Spinal cord (tissue), 10 donors: ENCODE results near the gene RAP1GAP2. TPM values are rescaled to one million over a fixed set of nuclear protein-coding genes. Genes with fewer than 3 reads are reported as not detected.

ENCODE experiments used
- DNase-seq, 6 donors: peaks; one replicate each; pipeline versions ENCODE4 v3.0.0 to v3.0.0-alpha.2; 2013 to 2015; ENCODE audit warnings: low spot score in 6 of 6, low read depth in 4 of 6
- H3K27ac ChIP-seq: one replicate; pipeline ENCODE4 v1.5.1; 2013; ENCODE audit warnings: low read depth, low read length, control low read depth
- H3K27me3 ChIP-seq: one replicate; pipeline ENCODE4 v1.6.1; 2013; ENCODE audit warnings: low read length; ENCODE audit not compliant: control insufficient read depth, insufficient read depth
- H3K36me3 ChIP-seq: one replicate; pipeline ENCODE4 v1.6.1; 2013; ENCODE audit warnings: low read length; ENCODE audit not compliant: control insufficient read depth, insufficient read depth
- H3K4me1 ChIP-seq: one replicate; pipeline ENCODE4 v1.6.1; 2013; ENCODE audit warnings: low read length; ENCODE audit not compliant: control insufficient read depth, insufficient read depth
- H3K4me3 ChIP-seq: one replicate; pipeline ENCODE4 v1.5.1; 2013; ENCODE audit warnings: low read depth, low read length, control low read depth
- H3K9me3 ChIP-seq: one replicate; pipeline ENCODE4 v1.6.1; 2013; ENCODE audit warnings: low read length; ENCODE audit not compliant: control insufficient read depth, insufficient read depth
- WGBS: methylation state at CpG from one replicate; pipeline ENCODE4 v1.1.5; 2013; ENCODE audit warnings: missing lambda C conversion rate; ENCODE audit not compliant: insufficient coverage; 5-methylcytosine and 5-hydroxymethylcytosine counted together
- polyA plus RNA-seq, 2 donors: library from polyadenylated mRNA; unstranded; fragments of 120-200 nt; gene quantifications; one replicate each; pipeline ENCODE4 v1.2.1, GENCODE V29; 2013; ENCODE audit not compliant: insufficient read length in 2 of 2
- total RNA-seq, 2 donors: library from RNA; depleted of rRNA in 1 of 2; stranded (reverse); fragments of 120-200 nt in 1 of 2; fragments of >200 nt in 1 of 2; gene quantifications; one replicate each; pipeline versions ENCODE4 v1.2.3 to v1.2.4, GENCODE V29; 2013 to 2014
- donor health status: healthy.

The RAP1GAP2 gene
- total and polyA plus RNA-seq, 4 donors, result 7.4 to 22.0 (median 16.1) TPM

DNA sequence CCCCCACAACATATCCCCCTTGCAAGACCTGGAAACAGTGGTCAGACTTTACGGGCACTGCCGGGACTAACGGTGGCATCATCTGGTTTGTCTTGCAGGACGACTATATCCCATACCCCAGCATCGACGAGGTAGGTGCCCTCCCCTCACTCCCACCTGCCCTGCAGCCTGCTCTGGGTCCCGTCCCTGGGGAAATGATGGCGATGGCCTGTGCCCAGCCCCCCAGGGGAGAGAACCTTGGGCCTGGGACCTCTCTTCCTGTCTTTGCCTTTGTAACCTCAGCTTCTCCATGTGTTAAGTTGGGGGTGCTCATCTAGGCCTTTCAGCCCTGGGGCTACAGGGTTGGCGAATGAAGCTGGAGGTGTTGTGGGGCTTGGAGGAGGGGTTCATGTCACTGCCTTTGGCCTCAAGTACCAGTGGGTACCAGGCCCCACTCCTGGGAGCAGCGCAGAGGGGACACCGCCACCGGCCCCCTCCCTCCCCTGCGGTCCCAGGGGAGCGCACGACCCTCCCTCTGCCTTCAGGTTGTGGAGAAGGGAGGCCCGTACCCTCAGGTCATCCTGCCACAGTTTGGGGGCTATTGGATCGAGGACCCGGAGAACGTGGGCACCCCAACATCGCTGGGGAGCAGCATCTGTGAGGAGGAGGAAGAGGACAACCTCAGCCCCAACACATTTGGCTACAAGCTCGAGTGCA is 167.2 kb downstream of the RAP1GAP2 start:
- Histone ChIP-seq H3K36me3 (peaks cover 14% of the 10 kb centered on the region), H3K4me3 (no peak overlapping the region), H3K9me3 (no peaks in the 10 kb centered on the region), H3K27me3 (no peaks in the 10 kb centered on the region), H3K4me1 (peaks cover 11% of the 10 kb centered on the region), H3K27ac (no peak overlapping the region)
- 93% methylated on average over 12 of the region's 21 CpGs for WGBS
- no peak for DNase-seq

DNA sequence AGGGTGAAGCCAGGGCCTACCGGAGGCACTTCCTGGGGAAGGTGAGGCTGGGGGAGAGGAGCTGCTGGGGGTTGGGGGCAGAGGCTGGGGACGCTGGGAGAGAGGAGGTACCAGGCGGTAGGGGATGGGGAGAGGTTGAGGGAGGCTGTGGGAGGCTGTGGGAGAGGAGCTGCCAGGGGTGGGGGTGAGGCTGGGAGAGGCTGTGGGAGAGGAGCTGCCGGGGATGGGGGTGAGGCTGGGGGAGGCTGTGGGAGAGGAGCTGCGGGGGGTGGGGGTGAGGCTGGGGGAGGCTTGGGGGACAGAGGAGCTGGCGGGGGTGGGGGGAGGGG is 167.8 kb downstream of the RAP1GAP2 start:
- Histone ChIP-seq H3K4me1 (peaks cover 11% of the 10 kb centered on the region), H3K9me3 (no peaks in the 10 kb centered on the region), H3K36me3 (peaks cover 14% of the 10 kb centered on the region), H3K27ac (no peak overlapping the region), H3K27me3 (no peaks in the 10 kb centered on the region), H3K4me3 (no peak overlapping the region)
- DNase-seq, result no peak
- WGBS, result 79% methylated on average over 2 of the region's 6 CpGs

DNA sequence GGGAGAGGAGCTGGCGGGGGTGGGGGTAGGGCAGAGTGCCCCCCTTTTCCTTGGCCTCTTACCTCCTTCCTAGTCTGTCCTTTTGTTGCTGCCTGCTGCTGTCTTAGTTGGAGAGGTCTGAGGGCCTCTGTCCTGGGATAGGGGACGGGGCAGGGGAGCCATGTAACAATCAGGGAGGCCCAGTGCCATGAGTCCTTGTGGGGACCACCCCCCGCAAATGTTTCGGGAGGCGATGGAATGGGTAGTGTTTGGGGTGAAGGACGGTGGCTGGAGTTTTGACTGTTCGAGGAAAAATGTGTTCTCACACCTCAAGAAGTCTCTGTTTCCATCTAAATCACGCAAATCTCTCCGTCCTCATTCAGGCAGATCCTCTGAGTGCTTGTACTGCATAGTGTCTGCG is 168.1 kb downstream of the RAP1GAP2 start:
- WGBS, result 81% methylated on average over 3 of the region's 10 CpGs
- Histone ChIP-seq H3K27me3 (no peaks in the 10 kb centered on the region), H3K36me3 (peaks cover 14% of the 10 kb centered on the region), H3K9me3 (no peaks in the 10 kb centered on the region), H3K4me1 (peaks cover 11% of the 10 kb centered on the region), H3K4me3 (no peak overlapping the region), H3K27ac (no peak overlapping the region)
- DNase-seq, result no peak

- peaks cover 14% of the 10 kb centered on the region for H3K36me3 ChIP-seq
These were observed 168.6 kb downstream of the RAP1GAP2 start for GRCh38 chr17:2964831-2965230.

GRCh38 chr17:2965621-2966595 is 169.7 kb downstream of the RAP1GAP2 start:
- DNase-seq, result peak in 1 of 6 donors; percentile 46
- H3K27ac ChIP-seq, result no peak overlapping the region
- no peaks in the 10 kb centered on the region for H3K9me3 ChIP-seq

More at GRCh38 chr17:2964831-2965230, 168.6 kb downstream of the RAP1GAP2 start:
- no peak for DNase-seq
- Histone ChIP-seq H3K4me1 (peaks cover 11% of the 10 kb centered on the region), H3K9me3 (no peaks in the 10 kb centered on the region), H3K4me3 (no peak overlapping the region), H3K27ac (no peak overlapping the region), H3K27me3 (no peaks in the 10 kb centered on the region)
- 93% methylated on average over 11 of the region's 11 CpGs for WGBS

GRCh38 chr17:2967515-2967914 is 171.3 kb downstream of the RAP1GAP2 start:
- H3K9me3 ChIP-seq, result no peaks in the 10 kb centered on the region
- WGBS, result 55% methylated on average over 3 of the region's 6 CpGs
- peaks cover 5% of the 10 kb centered on the region for H3K4me1 ChIP-seq
- no peak overlapping the region for H3K27ac ChIP-seq
- H3K36me3 ChIP-seq, result peaks cover 13% of the 10 kb centered on the region
- H3K4me3 ChIP-seq, result no peak overlapping the region
- peak in 1 of 6 donors; percentile 42 for DNase-seq
- no peaks in the 10 kb centered on the region for H3K27me3 ChIP-seq

More at GRCh38 chr17:2965621-2966595, 169.7 kb downstream of the RAP1GAP2 start:
- H3K4me3 ChIP-seq, result no peak overlapping the region
- peaks cover 14% of the 10 kb centered on the region for H3K36me3 ChIP-seq
- H3K27me3 ChIP-seq, result no peaks in the 10 kb centered on the region
- WGBS, result 83% methylated on average over 13 of the region's 14 CpGs
- H3K4me1 ChIP-seq, result peaks cover 5% of the 10 kb centered on the region

DNA sequence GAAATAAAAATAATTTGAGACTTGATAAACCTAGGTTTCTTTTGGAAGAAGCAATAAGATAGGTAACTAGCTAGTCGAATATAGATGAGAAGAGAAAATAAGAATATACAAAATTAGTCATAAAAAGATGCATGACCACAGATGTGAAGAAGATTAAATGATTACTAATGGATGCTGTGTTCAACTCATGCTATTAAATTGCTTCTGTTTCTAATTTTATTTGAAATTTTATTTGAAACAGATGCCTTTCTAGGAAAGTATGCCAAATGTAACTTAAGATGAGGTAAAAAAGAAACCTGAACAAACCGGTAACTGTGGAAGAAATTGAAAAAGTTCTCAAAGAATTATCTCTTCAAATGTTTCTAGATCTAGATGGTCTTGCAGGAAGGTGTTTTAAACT is 175.6 kb downstream of the RAP1GAP2 start:
- Histone ChIP-seq H3K27ac (no peak overlapping the region), H3K4me3 (no peak overlapping the region), H3K4me1 (no peaks in the 10 kb centered on the region), H3K36me3 (no peaks in the 10 kb centered on the region), H3K27me3 (no peaks in the 10 kb centered on the region), H3K9me3 (peaks cover 3% of the 10 kb centered on the region)
- WGBS, result no CpG with 5 or more reads among the region's 2 CpGs
- no peak for DNase-seq

- Histone ChIP-seq H3K9me3 (peaks cover 3% of the 10 kb centered on the region), H3K36me3 (no peaks in the 10 kb centered on the region), H3K4me1 (no peaks in the 10 kb centered on the region), H3K27ac (no peak overlapping the region), H3K4me3 (no peak overlapping the region), H3K27me3 (no peaks in the 10 kb centered on the region)
- no peak for DNase-seq
- 77% methylated on average over 3 of the region's 4 CpGs for WGBS
These were observed 176.5 kb downstream of the RAP1GAP2 start for GRCh38 chr17:2972749-2973148.

DNA sequence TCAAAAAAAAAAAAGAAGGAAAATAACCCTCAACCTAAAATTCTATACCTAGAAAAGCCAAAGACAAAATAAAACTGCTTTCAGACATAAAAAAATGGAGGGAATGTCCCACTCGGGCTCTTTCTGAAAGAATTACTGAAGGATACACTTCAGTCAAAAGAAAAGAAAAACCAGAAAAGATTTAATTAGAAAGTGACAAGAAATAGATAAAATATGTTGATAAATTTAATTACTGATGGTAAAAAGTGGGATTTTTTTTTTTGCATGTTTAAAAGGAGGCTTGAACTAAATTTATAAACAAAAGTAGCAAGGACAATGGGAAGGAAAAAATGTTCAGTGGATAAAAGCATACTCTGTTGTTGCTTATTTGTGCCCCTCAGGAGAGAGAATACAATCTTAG is 178.1 kb downstream of the RAP1GAP2 start:
- H3K4me1 ChIP-seq, result no peaks in the 10 kb centered on the region
- peaks cover 3% of the 10 kb centered on the region for H3K9me3 ChIP-seq
- no peak overlapping the region for H3K4me3 ChIP-seq
- no CpG with 5 or more reads among the region's 1 CpG for WGBS
- H3K27me3 ChIP-seq, result no peaks in the 10 kb centered on the region
- no peak overlapping the region for H3K27ac ChIP-seq
- H3K36me3 ChIP-seq, result no peaks in the 10 kb centered on the region
- DNase-seq, result no peak
